ENCODE measurements around the gene HFE. TPM values are rescaled to one million over a fixed set of nuclear protein-coding genes. Genes with fewer than 3 reads are reported as not detected.
"Not testable (repeated sequence)": the region's sequence is repeated elsewhere in the genome, so short reads cannot be mapped to it uniquely, and the experiment has no call there.

The HFE gene
- total RNA-seq, 4 donors from 2014 or later = 1.2 to 8.4 (median 6.2) TPM

DNA sequence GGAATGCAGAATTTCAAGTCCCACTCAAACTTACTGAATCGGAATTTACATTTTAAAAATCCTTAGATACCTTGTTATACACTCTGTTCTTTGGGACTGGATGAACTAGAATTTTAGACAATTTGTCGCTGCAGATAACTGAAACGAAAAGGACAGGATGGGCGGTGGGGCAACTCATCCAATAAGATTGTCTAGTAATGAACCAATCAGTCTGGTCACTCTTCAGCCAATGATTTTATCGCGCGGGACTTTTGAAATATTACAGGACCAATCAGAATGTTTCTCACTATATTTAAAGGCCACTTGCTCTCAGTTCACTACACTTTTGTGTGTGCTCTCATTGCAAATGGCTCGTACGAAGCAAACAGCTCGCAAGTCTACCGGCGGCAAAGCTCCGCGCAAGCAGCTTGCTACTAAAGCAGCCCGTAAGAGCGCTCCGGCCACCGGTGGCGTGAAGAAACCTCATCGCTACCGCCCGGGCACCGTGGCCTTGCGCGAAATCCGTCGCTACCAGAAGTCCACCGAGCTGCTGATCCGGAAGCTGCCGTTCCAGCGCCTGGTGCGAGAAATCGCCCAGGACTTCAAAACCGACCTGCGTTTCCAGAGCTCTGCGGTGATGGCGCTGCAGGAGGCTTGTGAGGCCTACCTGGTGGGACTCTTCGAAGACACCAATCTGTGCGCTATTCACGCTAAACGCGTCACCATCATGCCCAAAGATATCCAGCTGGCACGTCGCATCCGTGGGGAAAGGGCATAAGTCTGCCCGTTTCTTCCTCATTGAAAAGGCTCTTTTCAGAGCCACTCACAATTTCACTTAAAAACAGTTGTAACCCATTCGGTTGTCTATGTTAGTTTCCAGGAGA, 41.9 kb upstream of the HFE start:
- Histone ChIP-seq H3K36me3 (no peaks in the 10 kb centered on the region), H3K4me3 (peak overlapping the region; percentile 53 to 56), H3K27ac (peak overlapping the region; percentile 94 to 96), H3K4me1 (no peaks in the 10 kb centered on the region), H3K9me3 (no peaks in the 10 kb centered on the region), H3K27me3 (no peaks in the 10 kb centered on the region)
- TF ChIP-seq POLR2A (IDR thresholded peaks at IDR 0.05) (peak; percentile 83 to 95), CTCF (IDR thresholded peaks at IDR 0.05) (no peak)
- DNase-seq = peak; percentile 62 to 93
- intact Hi-C loops (cut with DNase I; ENCODE audit: low total_unique reads) = no loop called here

GRCh38 chr6:26045928-26046368, 41.3 kb upstream of the HFE start:
- intact Hi-C loops (cut with DNase I; ENCODE audit: low total_unique reads) = no loop called here
- no peak for DNase-seq
- H3K4me3 ChIP-seq = no peak overlapping the region

GRCh38 chr6:26047329-26047728, 39.9 kb upstream of the HFE start:
- H3K36me3 ChIP-seq; H3K27me3 ChIP-seq; H3K27ac ChIP-seq; DNase-seq; H3K4me3 ChIP-seq; H3K9me3 ChIP-seq; intact Hi-C loops (cut with DNase I; ENCODE audit: low total_unique reads); H3K4me1 ChIP-seq: not testable (repeated sequence)

More at GRCh38 chr6:26045928-26046368, 41.3 kb upstream of the HFE start:
- no peak overlapping the region for H3K27ac ChIP-seq
- no peaks in the 10 kb centered on the region for H3K9me3 ChIP-seq
- TF ChIP-seq POLR2A (IDR thresholded peaks at IDR 0.05) = no peak
- TF ChIP-seq CTCF (IDR thresholded peaks at IDR 0.05) = no peak
- no peaks in the 10 kb centered on the region for H3K27me3 ChIP-seq
- H3K4me1 ChIP-seq = no peaks in the 10 kb centered on the region
- no peaks in the 10 kb centered on the region for H3K36me3 ChIP-seq

- Histone ChIP-seq H3K27ac (no peak overlapping the region), H3K27me3 (no peaks in the 10 kb centered on the region), H3K4me1 (no peaks in the 10 kb centered on the region), H3K36me3 (no peaks in the 10 kb centered on the region), H3K9me3 (no peaks in the 10 kb centered on the region), H3K4me3 (no peak overlapping the region)
- intact Hi-C loops (cut with DNase I; ENCODE audit: low total_unique reads) = no loop called here
- TF ChIP-seq CTCF (IDR thresholded peaks at IDR 0.05) = no peak
- TF ChIP-seq POLR2A (IDR thresholded peaks at IDR 0.05) = no peak
- DNase-seq = no peak
Observed at GRCh38 chr6:26048590-26048989, 38.6 kb upstream of the HFE start.

DNA sequence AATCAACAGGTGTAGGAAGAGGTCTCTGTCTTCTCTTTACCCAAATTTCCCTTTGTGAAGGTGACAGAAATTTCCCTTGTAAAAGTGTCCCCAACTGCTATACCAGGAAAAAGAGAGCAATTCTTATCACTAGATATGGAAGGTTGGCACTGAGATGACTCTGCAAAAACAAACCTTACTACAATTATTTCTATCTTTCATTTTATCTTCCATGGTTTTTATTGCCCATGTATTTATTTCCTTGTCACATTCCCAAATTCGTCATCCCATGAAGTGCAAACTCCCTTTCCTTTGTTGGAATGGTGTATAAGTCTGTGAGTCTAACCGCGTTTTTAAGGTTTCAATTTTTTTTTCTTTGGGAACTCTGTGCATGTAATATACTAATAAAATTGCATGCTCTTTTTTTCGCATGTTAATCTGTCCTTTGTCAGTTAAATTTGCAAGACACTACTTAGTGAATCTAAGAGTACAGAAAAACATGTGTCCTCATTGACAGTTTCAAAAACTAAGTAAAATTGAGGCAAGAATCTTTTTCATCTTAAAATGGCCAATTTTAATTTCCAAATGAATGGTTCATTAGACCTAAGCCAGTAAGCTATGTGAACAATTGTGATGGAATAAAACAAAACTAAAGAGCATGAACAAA, 35.4 kb upstream of the HFE start:
- no peaks in the 10 kb centered on the region for H3K27me3 ChIP-seq
- no peak for DNase-seq

GRCh38 chr6:26052762-26053250, 34.4 kb upstream of the HFE start:
- H3K27me3 ChIP-seq; H3K27ac ChIP-seq; DNase-seq; intact Hi-C loops (cut with DNase I; ENCODE audit: low total_unique reads); H3K4me1 ChIP-seq; H3K4me3 ChIP-seq; H3K9me3 ChIP-seq; H3K36me3 ChIP-seq: not testable (repeated sequence)

More for the DNA sequence above, 35.4 kb upstream of the HFE start:
- H3K36me3 ChIP-seq = no peaks in the 10 kb centered on the region
- H3K9me3 ChIP-seq = no peaks in the 10 kb centered on the region
- no peak overlapping the region for H3K4me3 ChIP-seq
- no peaks in the 10 kb centered on the region for H3K4me1 ChIP-seq
- no peak for TF ChIP-seq POLR2A (IDR thresholded peaks at IDR 0.05)
- no peak for TF ChIP-seq CTCF (IDR thresholded peaks at IDR 0.05)
- intact Hi-C loops (cut with DNase I; ENCODE audit: low total_unique reads) = no loop called here
- no peak overlapping the region for H3K27ac ChIP-seq
